Spleen (tissue), 11 donors: ENCODE data around the gene CDH10. TPM values are rescaled to one million over a fixed set of nuclear protein-coding genes. Genes with fewer than 3 reads are reported as not detected.

Experiments
- DNase-seq: peaks from one replicate; pipeline ENCODE4 v3.0.0-alpha.2; 2020
- H3K27ac ChIP-seq, 8 donors: fragments of 200-600 bp; sonication (generic) in 7 of 8; 1 replicate in 4 of 8; 2 replicates in 4 of 8; pipeline versions ENCODE4 v1.5.0 to v1.8.0; 2016 to 2021; ENCODE audit warnings: inconsistent platforms in 4 of 8, mild to moderate bottlenecking in 4 of 8, moderate library complexity in 1 of 8
- H3K27me3 ChIP-seq, 7 donors: fragments of 200-600 bp; sonication (generic) in 6 of 7; replicated peaks in 1 of 7; 1 replicate in 4 of 7; 2 replicates in 3 of 7; pipeline versions ENCODE4 v1.5.0 to v1.8.0; 2016 to 2021; ENCODE audit warnings: inconsistent platforms in 3 of 7, mild to moderate bottlenecking in 1 of 7
- H3K36me3 ChIP-seq, 6 donors: fragments of 200-600 bp; sonication (generic) in 5 of 6; 1 replicate in 4 of 6; 2 replicates in 2 of 6; pipeline versions ENCODE4 v1.5.0 to v1.8.0; 2016 to 2021; ENCODE audit warnings: inconsistent platforms in 2 of 6
- H3K4me1 ChIP-seq, 6 donors: fragments of 200-600 bp; sonication (generic) in 5 of 6; 1 replicate in 3 of 6; 2 replicates in 3 of 6; pipeline versions ENCODE4 v1.5.0 to v1.8.0; 2016 to 2021; ENCODE audit warnings: inconsistent platforms in 3 of 6
- H3K4me3 ChIP-seq, 8 donors: fragments of 200-600 bp; sonication (generic) in 7 of 8; 1 replicate in 4 of 8; 2 replicates in 4 of 8; pipeline versions ENCODE4 v1.5.0 to v1.8.0; 2016 to 2021; ENCODE audit warnings: inconsistent platforms in 4 of 8, mild to moderate bottlenecking in 4 of 8, moderate library complexity in 2 of 8
- H3K9me3 ChIP-seq, 8 donors: fragments of 200-600 bp; sonication (generic) in 7 of 8; 1 replicate in 4 of 8; 2 replicates in 4 of 8; pipeline versions ENCODE4 v1.5.0 to v1.8.0; 2016 to 2021; ENCODE audit warnings: inconsistent platforms in 4 of 8
- POLR2A ChIP-seq, 3 donors: fragments of 450-650 bp; IDR thresholded peaks; one replicate each; pipeline ENCODE4 v1.5.1; 2017; ENCODE audit warnings: antibody characterized with exemption in 3 of 3, mild to moderate bottlenecking in 1 of 3
- POLR2AphosphoS5 ChIP-seq, 3 donors: sonication (generic); formaldehyde crosslinking; IDR thresholded peaks; one replicate each; pipeline ENCODE4 v1.5.1; 2017; ENCODE audit warnings: antibody characterized with exemption in 3 of 3
- WGBS, 5 donors: extraction: QIAGEN DNeasy Blood & Tissue Kit in 3 of 5; methylation state at CpG; one replicate each; pipeline versions ENCODE4 v1.1.5 to v1.1.7; 2013 to 2018; 5-methylcytosine and 5-hydroxymethylcytosine counted together
- intact Hi-C: fragments of 100-400 bp; cut with DNase I; formaldehyde crosslinking; loops from one replicate; pipeline ENCODE4 v1.15.0; 2023; ENCODE audit warnings: low total_unique reads
- polyA plus RNA-seq, 3 donors: library from polyadenylated mRNA; stranded (reverse); fragments of 200-250 nt; gene quantifications; one replicate each; pipeline ENCODE4 v1.2.1, GENCODE V29; 2013
- total RNA-seq, 7 donors: library from RNA; depleted of rRNA in 3 of 7; stranded (reverse); fragments of >200 nt in 3 of 7; fragmentation: NEBNext Ultra II Directional in 4 of 7; extraction: Animal tissue kit (Norgen Biotek cat#: 25700) in 4 of 7; gene quantifications; one replicate each; pipeline versions ENCODE4 v1.1.0 to v1.2.1, GENCODE V29; 2016 to 2021
- TF ChIP-seq, protein P1 (sequence below), 11 experiments: fragments of 200-600 bp in 7 of 11; fragments of 450-650 bp in 4 of 11; sonication (generic) in 4 of 11; IDR thresholded peaks in 8 of 11; conservative IDR thresholded peaks in 3 of 11; 1 replicate in 7 of 11; 2 replicates in 4 of 11; pipeline versions ENCODE4 v1.4.0 to v1.8.0; 2016 to 2021; ENCODE audit warnings: antibody characterized with exemption in 11 of 11, inconsistent platforms in 4 of 11, mild to moderate bottlenecking in 1 of 11
- donor health status: healthy with polysubstance abuse.
- donor health status: DM: no; HTN: no; CAD: no; lungs with moderate emphysema.
- donor health status: DM: no; HTN: no; CAD: no.
- donor health status: Bipolar disorder and iron deficiency.
- donor health status: healthy.
- donor health status: DM: no; HTN: no; CAD: no.
- donor health status: DM: yes; HTN: yes; CAD: no.

Gene CDH10
- total and polyA plus RNA-seq, 10 donors = not detected

DNA sequence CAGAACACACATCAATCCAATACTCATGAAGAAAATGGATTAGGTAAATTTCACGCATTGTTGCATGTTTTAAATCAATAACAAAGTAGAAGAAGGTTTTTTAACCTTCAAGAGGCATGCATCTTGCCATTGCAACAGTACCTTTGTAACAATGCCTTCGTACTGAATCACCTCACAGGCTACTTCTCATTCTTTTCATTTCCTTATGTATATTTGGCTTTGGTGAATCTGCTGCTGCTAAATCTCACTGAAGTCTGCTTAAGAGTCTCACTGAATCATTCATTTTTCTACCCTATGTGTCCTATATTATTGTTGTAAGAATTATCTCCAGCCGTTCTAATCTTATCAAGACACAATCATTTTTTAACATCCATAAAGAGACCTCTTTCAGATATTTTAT, 152.5 kb downstream of the CDH10 start:
- H3K4me1 ChIP-seq = no peaks in the 10 kb centered on the region
- intact Hi-C loops = no loop called here
- no peaks in the 10 kb centered on the region for H3K27me3 ChIP-seq
- H3K9me3 ChIP-seq = no peaks in the 10 kb centered on the region
- H3K36me3 ChIP-seq = no peaks in the 10 kb centered on the region
- no peak overlapping the region for H3K27ac ChIP-seq
- TF ChIP-seq, protein P1, sequence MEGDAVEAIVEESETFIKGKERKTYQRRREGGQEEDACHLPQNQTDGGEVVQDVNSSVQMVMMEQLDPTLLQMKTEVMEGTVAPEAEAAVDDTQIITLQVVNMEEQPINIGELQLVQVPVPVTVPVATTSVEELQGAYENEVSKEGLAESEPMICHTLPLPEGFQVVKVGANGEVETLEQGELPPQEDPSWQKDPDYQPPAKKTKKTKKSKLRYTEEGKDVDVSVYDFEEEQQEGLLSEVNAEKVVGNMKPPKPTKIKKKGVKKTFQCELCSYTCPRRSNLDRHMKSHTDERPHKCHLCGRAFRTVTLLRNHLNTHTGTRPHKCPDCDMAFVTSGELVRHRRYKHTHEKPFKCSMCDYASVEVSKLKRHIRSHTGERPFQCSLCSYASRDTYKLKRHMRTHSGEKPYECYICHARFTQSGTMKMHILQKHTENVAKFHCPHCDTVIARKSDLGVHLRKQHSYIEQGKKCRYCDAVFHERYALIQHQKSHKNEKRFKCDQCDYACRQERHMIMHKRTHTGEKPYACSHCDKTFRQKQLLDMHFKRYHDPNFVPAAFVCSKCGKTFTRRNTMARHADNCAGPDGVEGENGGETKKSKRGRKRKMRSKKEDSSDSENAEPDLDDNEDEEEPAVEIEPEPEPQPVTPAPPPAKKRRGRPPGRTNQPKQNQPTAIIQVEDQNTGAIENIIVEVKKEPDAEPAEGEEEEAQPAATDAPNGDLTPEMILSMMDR (IDR thresholded peaks at IDR 0.05 in 8 of 11, conservative IDR thresholded peaks at IDR 0.05 in 3 of 11) = no peak
- no peak for TF ChIP-seq POLR2A (IDR thresholded peaks at IDR 0.05)
- TF ChIP-seq POLR2AphosphoS5 (IDR thresholded peaks at IDR 0.05) = no peak
- 75 to 85% (median 80%) methylated on average over 3 of the region's 3 CpGs for WGBS, 5 donors
- DNase-seq = no peak
- H3K4me3 ChIP-seq = no peak overlapping the region

DNA sequence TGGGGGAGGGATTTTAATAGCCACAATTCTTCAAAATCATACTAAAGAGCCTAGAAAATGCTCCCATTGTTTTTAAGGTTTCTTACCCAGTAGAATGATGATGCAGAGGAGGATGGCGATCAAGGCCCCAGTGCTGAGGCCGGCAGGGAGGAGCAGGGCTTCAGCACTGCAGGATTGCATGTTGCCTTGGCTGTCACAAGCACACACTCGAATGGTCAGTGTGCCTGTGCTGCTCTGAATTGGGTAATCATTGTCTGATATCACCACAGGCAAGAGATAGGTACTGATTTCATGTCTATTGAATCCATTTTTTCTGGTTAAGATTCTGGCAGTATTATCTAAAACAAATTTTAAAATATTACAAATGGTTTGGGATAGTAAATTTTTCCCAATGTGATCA, 153.3 kb downstream of the CDH10 start:
- Histone ChIP-seq H3K4me1 (no peaks in the 10 kb centered on the region), H3K27me3 (no peaks in the 10 kb centered on the region), H3K4me3 (no peak overlapping the region), H3K9me3 (no peaks in the 10 kb centered on the region), H3K36me3 (no peaks in the 10 kb centered on the region), H3K27ac (no peak overlapping the region)
- no peak for TF ChIP-seq POLR2AphosphoS5 (IDR thresholded peaks at IDR 0.05)
- TF ChIP-seq, protein P1 (IDR thresholded peaks at IDR 0.05 in 8 of 11, conservative IDR thresholded peaks at IDR 0.05 in 3 of 11) = no peak
- TF ChIP-seq POLR2A (IDR thresholded peaks at IDR 0.05) = no peak
- WGBS, 5 donors = 73 to 89% (median 80%) methylated on average over 3 of the region's 3 CpGs
- intact Hi-C loops = no loop called here
- no peak for DNase-seq

DNA sequence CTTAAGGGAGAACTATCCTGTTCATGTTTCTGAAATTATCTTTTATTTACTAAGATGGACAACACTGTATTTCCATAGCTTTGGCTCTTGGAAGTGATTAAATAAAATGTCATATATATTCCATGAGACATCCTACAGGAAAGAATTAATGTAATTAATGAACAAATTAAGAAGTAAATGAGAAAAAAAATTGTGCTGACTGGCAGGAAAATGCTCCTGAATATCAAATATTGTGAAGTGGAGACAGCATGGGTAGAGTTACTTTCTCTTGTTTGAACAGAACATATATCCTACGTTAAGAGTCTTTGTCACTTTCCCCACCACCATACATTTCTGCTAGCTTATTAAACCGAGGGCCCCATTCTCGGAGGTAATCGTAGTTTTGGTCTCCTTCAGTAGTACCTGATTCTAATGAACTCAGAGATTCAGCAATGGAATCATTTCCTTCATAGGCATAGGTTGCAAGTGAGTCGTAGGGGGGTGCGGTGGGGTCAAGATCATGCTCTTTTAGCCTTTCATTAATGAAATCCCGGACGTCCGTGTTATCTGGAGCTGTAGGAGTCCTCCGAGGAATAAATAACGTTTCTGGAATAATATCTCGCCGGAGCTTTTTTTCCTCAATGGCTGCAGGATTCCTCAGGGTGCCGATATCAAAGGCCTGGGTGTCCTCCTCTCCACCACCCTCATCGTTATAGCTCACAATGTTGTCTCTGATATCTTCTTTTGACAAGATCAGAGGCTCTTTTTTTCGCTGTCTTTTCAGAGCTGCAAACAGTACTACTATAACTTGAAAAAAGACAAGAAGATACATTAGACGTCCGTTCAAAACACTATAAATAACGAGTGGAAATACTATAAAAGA, 157.2 kb downstream of the CDH10 start:
- H3K4me3 ChIP-seq = no peak overlapping the region
- intact Hi-C loops = no loop called here
- no peak overlapping the region for H3K27ac ChIP-seq
- no peaks in the 10 kb centered on the region for H3K27me3 ChIP-seq
- no peaks in the 10 kb centered on the region for H3K9me3 ChIP-seq
- TF ChIP-seq POLR2AphosphoS5 (IDR thresholded peaks at IDR 0.05) = no peak
- TF ChIP-seq, protein P1 (IDR thresholded peaks at IDR 0.05 in 8 of 11, conservative IDR thresholded peaks at IDR 0.05 in 3 of 11) = no peak
- no peak for TF ChIP-seq POLR2A (IDR thresholded peaks at IDR 0.05)
- H3K4me1 ChIP-seq = no peaks in the 10 kb centered on the region
- WGBS, 5 donors = 78 to 86% (median 81%) methylated on average over 19 of the region's 19 CpGs
- H3K36me3 ChIP-seq = no peaks in the 10 kb centered on the region
- no peak for DNase-seq

DNA sequence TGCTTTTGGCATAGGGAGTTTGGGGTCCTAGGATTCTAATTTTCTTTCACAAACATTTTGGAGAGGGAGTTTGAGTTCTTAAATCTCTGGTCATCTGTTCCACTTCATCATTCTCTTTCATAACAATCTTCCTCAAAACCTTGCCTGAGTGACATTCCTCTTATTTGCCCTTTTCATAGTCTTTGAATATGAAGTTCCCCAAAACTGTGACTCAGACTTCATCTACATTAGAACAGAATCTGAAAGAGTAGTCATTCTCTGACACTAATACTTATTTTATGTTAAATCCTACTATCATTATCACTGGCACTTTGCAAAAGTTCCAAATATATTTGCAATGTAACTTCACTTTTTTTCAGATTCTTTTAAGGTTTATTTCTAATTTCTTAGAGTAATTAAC, 163.8 kb downstream of the CDH10 start:
- H3K4me3 ChIP-seq = no peak overlapping the region
- TF ChIP-seq POLR2AphosphoS5 (IDR thresholded peaks at IDR 0.05) (no peak), POLR2A (IDR thresholded peaks at IDR 0.05) (no peak)
- TF ChIP-seq, protein P1 (IDR thresholded peaks at IDR 0.05 in 8 of 11, conservative IDR thresholded peaks at IDR 0.05 in 3 of 11) = no peak
- intact Hi-C loops = no loop called here
- DNase-seq = no peak
- H3K9me3 ChIP-seq = peaks cover 0 to 30% (median 10%) of the 10 kb centered on the region in 8 donors
- no peak overlapping the region for H3K27ac ChIP-seq
- H3K36me3 ChIP-seq = no peaks in the 10 kb centered on the region
- H3K4me1 ChIP-seq = no peaks in the 10 kb centered on the region
- no peaks in the 10 kb centered on the region for H3K27me3 ChIP-seq
